ENCODE measurements around the gene ALDH1A2.

DNA sequence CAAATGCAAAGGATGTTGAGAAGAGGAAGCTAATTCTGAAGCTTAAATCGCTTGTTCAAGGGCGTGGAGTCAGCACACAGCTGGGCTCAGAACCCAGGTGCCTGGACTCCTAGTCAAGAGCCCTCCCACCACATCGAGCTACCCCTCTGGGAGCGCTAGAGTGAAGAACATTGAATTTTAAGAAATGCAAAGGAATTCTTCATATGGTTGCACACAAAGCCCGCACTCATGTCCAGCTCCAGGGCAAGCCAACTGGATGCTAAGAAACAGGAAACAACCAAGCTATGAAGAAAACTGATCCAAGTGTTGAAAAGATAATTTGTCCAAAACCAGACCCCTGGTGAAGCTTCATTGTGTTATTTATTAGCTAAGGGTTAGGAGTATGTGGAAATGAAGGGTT, 122.3 kb downstream of the ALDH1A2 start:
- no peak for TF ChIP-seq POLR2AphosphoS5 (IDR thresholded peaks at IDR 0.05)
- no peak for TF ChIP-seq CTCF (IDR thresholded peaks at IDR 0.05)

Data from gastroesophageal sphincter (tissue), 3 donors.